IPS-20b (cell line): ENCODE data around the gene HSPA6.
"Not testable (repeated sequence)": the region's sequence is repeated elsewhere in the genome, so short reads cannot be mapped to it uniquely, and the experiment has no call there.

Source experiments
- H3K27ac ChIP-seq: one replicate; pipeline ENCODE4 v1.5.1; 2013; ENCODE audit warnings: low read length
- H3K27me3 ChIP-seq: 2 replicates; pipeline ENCODE4 v1.6.1; 2013; ENCODE audit warnings: mild to moderate bottlenecking, low read length, inconsistent platforms; ENCODE audit not compliant: insufficient read depth
- H3K36me3 ChIP-seq: 2 replicates; pipeline ENCODE4 v1.6.1; 2013; ENCODE audit warnings: low read depth, mild to moderate bottlenecking, inconsistent platforms, low read length, moderate library complexity; ENCODE audit not compliant: insufficient read depth
- H3K4me1 ChIP-seq: 2 replicates; pipeline ENCODE4 v1.6.1; 2013; ENCODE audit warnings: mild to moderate bottlenecking, control low read depth, inconsistent platforms, low read length, moderate library complexity; ENCODE audit not compliant: insufficient read depth
- H3K4me3 ChIP-seq: 2 replicates; pipeline ENCODE4 v1.5.1; 2013; ENCODE audit warnings: mild to moderate bottlenecking, low read length, inconsistent platforms
- H3K9ac ChIP-seq: 2 replicates; pipeline ENCODE4 v1.6.1; 2013; ENCODE audit warnings: low read depth, mild to moderate bottlenecking, inconsistent platforms, low read length, moderate library complexity
- H3K9me3 ChIP-seq: 2 replicates; pipeline ENCODE4 v1.6.1; 2013; ENCODE audit warnings: mild to moderate bottlenecking, low read depth, low read length, inconsistent platforms; ENCODE audit not compliant: insufficient read depth

The HSPA6 gene

GRCh38 chr1:161528550-161528949, 4.2 kb downstream of the HSPA6 start:
- H3K9me3 ChIP-seq, H3K27ac ChIP-seq, H3K36me3 ChIP-seq, H3K4me3 ChIP-seq, H3K9ac ChIP-seq: not testable (repeated sequence)
- H3K4me1 ChIP-seq, result peaks cover 11% of the 10 kb centered on the region; the same call in 1 of the 2 replicates
- peaks cover 49% of the 10 kb centered on the region for H3K27me3 ChIP-seq

- H3K9me3 ChIP-seq, H3K27ac ChIP-seq, H3K36me3 ChIP-seq, H3K9ac ChIP-seq: not testable (repeated sequence)
- H3K4me3 ChIP-seq, result peak overlapping the region; percentile 92
- peaks cover 48% of the 10 kb centered on the region for H3K27me3 ChIP-seq
- H3K4me1 ChIP-seq, result peaks cover 11% of the 10 kb centered on the region; the same call in 1 of the 2 replicates
These were observed 5.2 kb downstream of the HSPA6 start for GRCh38 chr1:161529463-161530104.

- not testable (repeated sequence) for H3K36me3 ChIP-seq
- H3K9ac ChIP-seq, result peak overlapping the region; percentile 72; the same call in 1 of the 2 replicates
These were observed 5.8 kb downstream of the HSPA6 start for GRCh38 chr1:161530158-161530557.

GRCh38 chr1:161530671-161531641, 6.6 kb downstream of the HSPA6 start:
- H3K36me3 ChIP-seq, H3K27ac ChIP-seq, H3K9me3 ChIP-seq: not testable (repeated sequence)
- peak overlapping the region; percentile 92 for H3K4me3 ChIP-seq
- H3K9ac ChIP-seq, result peak overlapping the region; percentile 76; the same call in 1 of the 2 replicates
- peaks cover 11% of the 10 kb centered on the region; the same call in 1 of the 2 replicates for H3K4me1 ChIP-seq
- H3K27me3 ChIP-seq, result peaks cover 35% of the 10 kb centered on the region

More at GRCh38 chr1:161530158-161530557, 5.8 kb downstream of the HSPA6 start:
- peaks cover 11% of the 10 kb centered on the region; the same call in 1 of the 2 replicates for H3K4me1 ChIP-seq
- not testable (repeated sequence) for H3K27ac ChIP-seq, H3K9me3 ChIP-seq
- H3K27me3 ChIP-seq, result peaks cover 43% of the 10 kb centered on the region
- peak overlapping the region; percentile 92 for H3K4me3 ChIP-seq

- Histone ChIP-seq H3K4me1 (peaks cover 11% of the 10 kb centered on the region; the same call in 1 of the 2 replicates), H3K27me3 (peaks cover 23% of the 10 kb centered on the region), H3K4me3 (peak overlapping the region; percentile 92), H3K27ac (no peak overlapping the region), H3K9ac (peak overlapping the region; percentile 56; the same call in 1 of the 2 replicates), H3K36me3 (no peaks in the 10 kb centered on the region), H3K9me3 (no peaks in the 10 kb centered on the region)
These were observed 7.8 kb downstream of the HSPA6 start for GRCh38 chr1:161531986-161532643.

GRCh38 chr1:161532644-161533567, 8.6 kb downstream of the HSPA6 start:
- not testable (repeated sequence) for H3K9me3 ChIP-seq, H3K27ac ChIP-seq, H3K36me3 ChIP-seq
- Histone ChIP-seq H3K4me1 (peaks cover 11% of the 10 kb centered on the region; the same call in 1 of the 2 replicates), H3K27me3 (peaks cover 23% of the 10 kb centered on the region), H3K4me3 (peak overlapping the region; percentile 92; the same call in 1 of the 2 replicates), H3K9ac (peak overlapping the region; percentile 56; the same call in 1 of the 2 replicates)

- not testable (repeated sequence) for H3K27ac ChIP-seq, H3K4me1 ChIP-seq, H3K36me3 ChIP-seq, H3K9ac ChIP-seq, H3K9me3 ChIP-seq
- H3K27me3 ChIP-seq, result peaks cover 28% of the 10 kb centered on the region
- H3K4me3 ChIP-seq, result peak overlapping the region; percentile 25; the same call in 1 of the 2 replicates
These were observed 12.8 kb downstream of the HSPA6 start for GRCh38 chr1:161537068-161537669.

- H3K27ac ChIP-seq, H3K9me3 ChIP-seq, H3K4me1 ChIP-seq, H3K9ac ChIP-seq, H3K36me3 ChIP-seq: not testable (repeated sequence)
- peaks cover 26% of the 10 kb centered on the region for H3K27me3 ChIP-seq
- peak overlapping the region; percentile 99 for H3K4me3 ChIP-seq
These were observed 14.7 kb downstream of the HSPA6 start for GRCh38 chr1:161538925-161539479.

GRCh38 chr1:161539731-161540569, 15.6 kb downstream of the HSPA6 start:
- H3K9me3 ChIP-seq, H3K36me3 ChIP-seq, H3K4me1 ChIP-seq, H3K27ac ChIP-seq: not testable (repeated sequence)
- H3K4me3 ChIP-seq, result peak overlapping the region; percentile 99
- peaks cover 26% of the 10 kb centered on the region for H3K27me3 ChIP-seq
- peak overlapping the region; percentile 90 for H3K9ac ChIP-seq

GRCh38 chr1:161540570-161540960, 16.2 kb downstream of the HSPA6 start:
- H3K9me3 ChIP-seq, H3K9ac ChIP-seq, H3K4me1 ChIP-seq, H3K27ac ChIP-seq, H3K36me3 ChIP-seq: not testable (repeated sequence)
- H3K4me3 ChIP-seq, result peak overlapping the region; percentile 99
- H3K27me3 ChIP-seq, result peaks cover 26% of the 10 kb centered on the region
